Activated T-helper 17 cell treated with anti-CD3 and anti-CD28 coated beads, Interleukin-2, amount 50 U/mL, for 72 hours (primary cell): ENCODE data around the gene KRT32. TPM values are rescaled to one million over a fixed set of nuclear protein-coding genes. Genes with fewer than 3 reads are reported as not detected.
A peak's percentile ranks its signal among the peaks of the same experiment; 100 is the strongest.

Experiments
- ATAC-seq: fragments of 150-1000 bp; cut with Tn5 transposase; replicated peaks from 2 replicates; pipeline ENCODE4 v1.10.0; 2021; ENCODE audit warnings: mild to moderate bottlenecking, moderate library complexity
- H3K27ac Mint-ChIP-seq: one replicate; pipeline ENCODE4 v1.8.0; 2022; ENCODE audit warnings: mixed read lengths
- H3K27me3 Mint-ChIP-seq: one replicate; pipeline ENCODE4 v1.8.0; 2022; ENCODE audit warnings: mixed read lengths
- H3K36me3 Mint-ChIP-seq: one replicate; pipeline ENCODE4 v1.8.0; 2022; ENCODE audit warnings: low read depth, mild to moderate bottlenecking, mixed read lengths
- H3K4me1 Mint-ChIP-seq: one replicate; pipeline ENCODE4 v1.8.0; 2022; ENCODE audit warnings: mixed read lengths
- H3K4me3 Mint-ChIP-seq: one replicate; pipeline ENCODE4 v1.8.0; 2022; ENCODE audit warnings: mild to moderate bottlenecking, mixed read lengths
- H3K9me3 Mint-ChIP-seq: one replicate; pipeline ENCODE4 v1.8.0; 2022; ENCODE audit warnings: mixed read lengths
- total RNA-seq, 2 donors: library from RNA; stranded (reverse); gene quantifications; one replicate each; pipeline ENCODE4 v1.2.3, GENCODE V29; 2022

Gene KRT32
- total RNA-seq, result not detected

- ATAC-seq, result no peak
- no peak within 1 kb of the TSS for H3K4me3 Mint-ChIP-seq
- no peaks in the 10 kb centered on the region for H3K36me3 Mint-ChIP-seq
- peaks cover 4% of the 10 kb centered on the region for H3K9me3 Mint-ChIP-seq
- no peaks in the 10 kb centered on the region for H3K4me1 Mint-ChIP-seq
- no peaks in the 10 kb centered on the region for H3K27me3 Mint-ChIP-seq
- H3K27ac Mint-ChIP-seq, result no peak within 1 kb of the TSS
Observed at GRCh38 chr17:41466988-41467387, at the start of gene KRT32. TSS of gene KRT32 (minus strand) at chr17:41467386. CDS start at chr17:41467325, 61 bp downstream.

DNA sequence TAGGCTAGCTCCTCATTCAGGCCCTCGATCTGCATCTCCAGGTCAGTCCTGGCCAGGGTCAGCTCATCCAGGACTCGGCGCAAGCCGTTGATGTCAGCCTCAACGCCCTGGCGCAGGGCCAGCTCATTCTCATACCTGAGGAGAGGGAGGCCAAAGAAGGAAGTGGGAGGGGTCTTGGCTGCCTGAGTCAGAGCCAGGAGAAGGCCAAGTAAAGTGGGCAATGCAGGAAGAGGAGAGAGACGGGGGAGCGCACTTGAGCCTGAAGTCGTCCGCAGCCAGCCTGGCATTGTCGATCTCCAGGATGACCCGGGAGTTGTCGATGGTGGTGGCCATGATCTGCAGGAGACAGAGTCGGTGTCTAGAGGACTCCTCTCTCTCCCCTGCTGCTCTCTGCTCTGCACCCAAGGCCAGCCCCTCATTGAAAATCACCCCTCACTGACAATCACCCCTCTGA lies 49.7 kb upstream of the KRT32 start:
- H3K36me3 Mint-ChIP-seq, result no peaks in the 10 kb centered on the region
- H3K4me3 Mint-ChIP-seq, result no peak overlapping the region
- no peak overlapping the region for H3K27ac Mint-ChIP-seq
- no peaks in the 10 kb centered on the region for H3K9me3 Mint-ChIP-seq
- H3K4me1 Mint-ChIP-seq, result no peaks in the 10 kb centered on the region
- H3K27me3 Mint-ChIP-seq, result no peaks in the 10 kb centered on the region
- no peak for ATAC-seq

- no peak overlapping the region for H3K27ac Mint-ChIP-seq
- H3K27me3 Mint-ChIP-seq, result no peaks in the 10 kb centered on the region
- H3K4me3 Mint-ChIP-seq, result no peak overlapping the region
- no peak for ATAC-seq
- H3K36me3 Mint-ChIP-seq, result no peaks in the 10 kb centered on the region
- H3K4me1 Mint-ChIP-seq, result no peaks in the 10 kb centered on the region
- H3K9me3 Mint-ChIP-seq, result no peaks in the 10 kb centered on the region
Observed at GRCh38 chr17:41516147-41516829, 49.1 kb upstream of the KRT32 start.

GRCh38 chr17:41513168-41513547 lies 46.0 kb upstream of the KRT32 start:
- ATAC-seq, result no peak
- H3K4me1 Mint-ChIP-seq, result no peaks in the 10 kb centered on the region

DNA sequence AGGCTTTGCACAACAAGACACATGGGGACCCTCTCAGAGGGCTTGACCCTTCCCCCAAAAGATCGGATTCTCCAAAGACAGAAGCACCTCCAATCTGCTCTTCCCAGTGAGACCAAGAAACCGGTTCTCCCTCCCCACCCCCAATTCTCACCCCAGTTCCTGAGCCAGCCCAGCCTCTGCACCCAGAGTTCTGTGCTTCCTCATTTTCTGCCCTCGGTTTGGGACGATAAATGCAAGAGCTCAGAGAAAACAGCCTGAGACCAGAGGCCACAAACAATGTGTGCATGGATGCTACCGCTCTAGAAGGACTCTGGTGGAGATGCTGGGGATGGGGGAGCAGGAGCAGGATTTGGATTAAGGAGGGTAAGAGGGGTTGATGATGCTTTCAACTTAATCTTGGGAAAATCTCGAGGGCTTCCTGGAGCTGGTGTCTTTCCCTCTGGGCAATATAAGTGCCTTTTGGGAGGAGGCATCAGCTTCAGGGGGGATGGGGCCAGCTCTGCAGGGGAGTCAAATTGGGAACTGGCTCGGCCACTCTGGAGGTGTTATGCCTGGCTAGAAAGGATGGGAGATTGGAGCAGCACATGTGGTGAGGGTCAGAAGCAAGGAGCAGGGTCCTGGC lies 45.5 kb upstream of the KRT32 start:
- Mint-ChIP-seq H3K36me3 (no peaks in the 10 kb centered on the region), H3K9me3 (no peaks in the 10 kb centered on the region), H3K4me3 (no peak overlapping the region), H3K4me1 (no peaks in the 10 kb centered on the region), H3K27me3 (no peaks in the 10 kb centered on the region), H3K27ac (no peak overlapping the region)
- ATAC-seq, result no peak

More at GRCh38 chr17:41513168-41513547, 46.0 kb upstream of the KRT32 start:
- Mint-ChIP-seq H3K4me3 (no peak overlapping the region), H3K9me3 (no peaks in the 10 kb centered on the region), H3K27me3 (no peaks in the 10 kb centered on the region), H3K27ac (no peak overlapping the region), H3K36me3 (no peaks in the 10 kb centered on the region)

- no peak overlapping the region for H3K4me3 Mint-ChIP-seq
- no peak overlapping the region for H3K27ac Mint-ChIP-seq
- no peaks in the 10 kb centered on the region for H3K4me1 Mint-ChIP-seq
- H3K36me3 Mint-ChIP-seq, result no peaks in the 10 kb centered on the region
- H3K27me3 Mint-ChIP-seq, result no peaks in the 10 kb centered on the region
- no peak for ATAC-seq
- H3K9me3 Mint-ChIP-seq, result no peaks in the 10 kb centered on the region
Observed at GRCh38 chr17:41511716-41512115, 44.5 kb upstream of the KRT32 start.

- ATAC-seq, result no peak
- no peak overlapping the region for H3K27ac Mint-ChIP-seq
- no peaks in the 10 kb centered on the region for H3K9me3 Mint-ChIP-seq
- H3K36me3 Mint-ChIP-seq, result no peaks in the 10 kb centered on the region
- no peaks in the 10 kb centered on the region for H3K27me3 Mint-ChIP-seq
- no peaks in the 10 kb centered on the region for H3K4me1 Mint-ChIP-seq
- no peak overlapping the region for H3K4me3 Mint-ChIP-seq
Observed at GRCh38 chr17:41511116-41511515, 43.9 kb upstream of the KRT32 start.

DNA sequence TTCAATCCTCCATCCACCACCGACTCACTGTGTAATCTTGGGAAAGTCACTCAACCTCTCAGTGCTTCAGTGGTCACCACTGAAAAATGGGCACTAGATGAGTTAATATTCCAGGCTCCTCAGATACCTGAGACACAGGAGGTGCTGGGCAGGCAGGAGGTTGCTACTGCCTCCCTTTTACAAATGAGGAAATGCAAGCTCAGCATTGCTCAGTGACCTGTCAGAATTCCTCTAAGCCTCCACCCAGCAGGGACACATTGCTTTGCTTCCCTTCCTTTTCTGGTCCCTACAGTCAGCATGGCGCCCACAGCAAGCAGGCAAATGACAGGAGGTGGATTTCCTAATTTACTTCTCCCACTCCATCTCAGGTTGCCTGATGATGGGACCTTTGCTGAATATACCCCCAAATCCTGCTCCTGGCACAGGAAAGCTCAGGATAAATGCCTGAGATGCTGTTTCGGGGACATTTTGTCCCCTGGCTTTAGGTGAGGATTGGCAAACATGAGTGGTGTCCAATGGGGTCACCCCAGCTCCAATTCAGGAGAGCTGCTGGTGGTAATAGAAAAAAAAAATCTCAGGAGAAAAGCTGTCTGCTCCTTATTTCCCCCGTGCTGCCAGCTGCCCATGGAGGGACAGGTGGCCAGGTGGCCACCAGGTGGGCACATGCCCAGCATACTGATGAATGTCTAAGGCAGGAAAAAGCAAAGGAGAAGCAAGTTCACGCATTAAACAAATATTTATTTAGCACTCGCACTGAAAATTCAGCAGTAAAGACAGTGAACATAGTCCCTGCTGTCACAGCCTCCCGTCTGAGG lies 43.3 kb upstream of the KRT32 start:
- Mint-ChIP-seq H3K27ac (no peak overlapping the region), H3K36me3 (no peaks in the 10 kb centered on the region), H3K9me3 (no peaks in the 10 kb centered on the region), H3K27me3 (no peaks in the 10 kb centered on the region), H3K4me3 (no peak overlapping the region), H3K4me1 (no peaks in the 10 kb centered on the region)
- no peak for ATAC-seq

GRCh38 chr17:41507315-41507880 lies 40.2 kb upstream of the KRT32 start:
- H3K9me3 Mint-ChIP-seq, result no peaks in the 10 kb centered on the region
- no peaks in the 10 kb centered on the region for H3K36me3 Mint-ChIP-seq
- no peak for ATAC-seq
- peak overlapping the region; percentile 12 for H3K27ac Mint-ChIP-seq
- H3K27me3 Mint-ChIP-seq, result no peaks in the 10 kb centered on the region
- no peaks in the 10 kb centered on the region for H3K4me1 Mint-ChIP-seq
- H3K4me3 Mint-ChIP-seq, result no peak overlapping the region

DNA sequence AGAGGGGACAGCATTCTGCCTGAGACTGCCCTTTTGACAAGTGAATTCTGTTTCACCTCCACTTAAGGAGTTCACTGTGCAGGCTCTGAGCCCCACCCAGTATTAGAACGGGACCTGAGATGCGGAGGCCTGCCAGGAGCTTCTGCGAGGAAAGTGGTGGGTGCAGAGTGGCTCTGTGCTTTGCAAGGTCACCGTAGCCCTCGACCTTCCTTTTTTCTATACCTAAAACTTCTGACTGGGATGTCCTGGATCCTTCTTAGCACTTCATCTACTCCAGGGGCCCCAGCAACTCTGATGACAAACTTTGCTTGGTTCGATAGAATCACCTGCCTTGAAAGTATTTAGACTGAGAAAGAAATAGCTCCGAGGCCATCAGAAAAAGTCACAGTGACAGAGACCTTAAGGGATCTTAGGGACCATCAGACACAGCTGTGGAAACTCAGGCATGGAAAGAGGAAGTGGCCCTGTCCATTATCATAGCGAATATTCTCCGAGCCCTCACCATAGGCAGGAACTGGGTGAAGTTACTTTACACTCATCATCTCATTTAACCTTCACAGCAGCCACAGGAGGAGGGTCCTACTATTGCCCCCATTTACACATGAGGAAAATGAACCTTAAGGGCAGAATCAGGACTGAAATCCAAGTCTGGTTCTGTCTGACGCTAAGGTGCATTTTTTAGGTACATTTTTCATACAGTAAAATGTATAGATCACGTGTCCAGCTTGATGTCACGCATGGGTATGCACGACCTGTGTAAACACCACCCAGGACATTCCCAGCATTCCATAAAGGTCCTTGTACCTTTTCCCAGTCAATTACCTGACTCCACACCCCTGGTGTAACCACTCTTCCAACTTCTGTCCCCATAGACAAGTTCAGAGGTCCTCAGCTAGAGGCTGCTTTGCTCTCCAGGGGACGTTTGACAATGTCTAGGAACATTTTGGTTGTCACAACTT lies 38.9 kb upstream of the KRT32 start:
- no peaks in the 10 kb centered on the region for H3K4me1 Mint-ChIP-seq
- no peaks in the 10 kb centered on the region for H3K27me3 Mint-ChIP-seq
- no peaks in the 10 kb centered on the region for H3K9me3 Mint-ChIP-seq
- no peak overlapping the region for H3K27ac Mint-ChIP-seq
- no peak for ATAC-seq
- no peaks in the 10 kb centered on the region for H3K36me3 Mint-ChIP-seq
- H3K4me3 Mint-ChIP-seq, result no peak overlapping the region

- Mint-ChIP-seq H3K27ac (no peak within 1 kb of the TSS), H3K27me3 (no peaks in the 10 kb centered on the region), H3K4me1 (peaks cover under 1% of the 10 kb centered on the region), H3K9me3 (no peaks in the 10 kb centered on the region), H3K36me3 (no peaks in the 10 kb centered on the region), H3K4me3 (no peak within 1 kb of the TSS)
- ATAC-seq, result no peak
Observed at GRCh38 chr17:41505007-41505808, 38.0 kb upstream of the KRT32 start, which contains the start of gene KRT13. TSS of gene KRT13 (minus strand) at chr17:41505612. CDS start at chr17:41505550, 62 bp downstream.

- ATAC-seq, result no peak
- no peak overlapping the region for H3K4me3 Mint-ChIP-seq
- H3K36me3 Mint-ChIP-seq, result no peaks in the 10 kb centered on the region
- no peak overlapping the region for H3K27ac Mint-ChIP-seq
- peaks cover 6% of the 10 kb centered on the region for H3K4me1 Mint-ChIP-seq
- H3K9me3 Mint-ChIP-seq, result no peaks in the 10 kb centered on the region
- no peaks in the 10 kb centered on the region for H3K27me3 Mint-ChIP-seq
Observed at GRCh38 chr17:41504246-41504977, 37.2 kb upstream of the KRT32 start.
